ENCODE measurements around the gene AACS.
"Not testable (repeated sequence)": the region's sequence is repeated elsewhere in the genome, so short reads cannot be mapped to it uniquely, and the experiment has no call there.

Gene AACS

GRCh38 chr12:125091401-125091800 lies 26.2 kb downstream of the AACS start:
- DNase-seq (ENCODE audit: low read depth in 3 of 3, low spot score in 1 of 3): no peak

- DNase-seq (ENCODE audit: low read depth in 3 of 3, low spot score in 1 of 3): no peak
Observed at GRCh38 chr12:125092108-125092871, 27.1 kb downstream of the AACS start.

GRCh38 chr12:125092872-125093680 lies 27.8 kb downstream of the AACS start:
- DNase-seq (ENCODE audit: low read depth in 3 of 3, low spot score in 1 of 3): no peak

- no peak for DNase-seq (ENCODE audit: low read depth in 3 of 3, low spot score in 1 of 3)
Observed at GRCh38 chr12:125093681-125094330, 28.6 kb downstream of the AACS start.

- DNase-seq (ENCODE audit: low read depth in 3 of 3, low spot score in 1 of 3): no peak
Observed at GRCh38 chr12:125096894-125097293, 31.7 kb downstream of the AACS start.

GRCh38 chr12:125097427-125097826 lies 32.2 kb downstream of the AACS start:
- no peak for DNase-seq (ENCODE audit: low read depth in 3 of 3, low spot score in 1 of 3)

DNA sequence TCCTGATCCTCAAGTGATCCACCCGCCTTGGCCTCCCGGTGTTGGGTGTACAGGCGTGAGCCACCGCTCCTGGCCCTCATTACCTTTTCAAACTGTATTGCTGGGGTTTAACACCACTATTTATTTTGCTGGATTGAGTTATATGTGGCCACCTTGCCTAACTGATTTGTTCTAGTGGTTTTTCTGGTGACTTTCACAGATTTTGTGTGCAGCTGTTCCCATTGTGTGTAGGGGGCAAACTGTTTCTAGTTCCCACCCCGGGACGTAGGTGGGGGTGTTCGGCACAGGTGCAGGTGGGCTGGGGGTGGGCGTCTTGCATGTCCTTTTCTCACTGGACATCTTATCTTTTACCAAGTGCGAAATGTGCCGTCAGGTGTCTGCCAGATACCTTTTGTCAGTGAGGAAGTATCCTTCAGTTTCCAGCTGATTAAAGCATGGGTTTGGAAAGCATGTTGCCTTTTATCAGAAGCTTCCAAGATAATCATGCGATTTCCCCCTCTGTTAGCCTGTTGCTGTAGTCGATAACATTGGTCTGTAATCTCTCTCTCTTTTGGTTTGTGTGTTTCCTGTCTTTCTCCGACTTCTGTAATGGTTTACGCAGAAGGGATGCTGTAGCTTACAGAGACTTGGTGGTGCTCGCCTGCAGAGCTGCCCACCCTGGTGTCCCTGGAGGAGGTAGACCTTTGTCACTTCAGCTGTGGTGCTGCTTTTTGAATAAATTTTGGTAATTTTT lies 33.6 kb downstream of the AACS start:
- DNase-seq (ENCODE audit: low read depth in 3 of 3, low spot score in 1 of 3): no peak

DNA sequence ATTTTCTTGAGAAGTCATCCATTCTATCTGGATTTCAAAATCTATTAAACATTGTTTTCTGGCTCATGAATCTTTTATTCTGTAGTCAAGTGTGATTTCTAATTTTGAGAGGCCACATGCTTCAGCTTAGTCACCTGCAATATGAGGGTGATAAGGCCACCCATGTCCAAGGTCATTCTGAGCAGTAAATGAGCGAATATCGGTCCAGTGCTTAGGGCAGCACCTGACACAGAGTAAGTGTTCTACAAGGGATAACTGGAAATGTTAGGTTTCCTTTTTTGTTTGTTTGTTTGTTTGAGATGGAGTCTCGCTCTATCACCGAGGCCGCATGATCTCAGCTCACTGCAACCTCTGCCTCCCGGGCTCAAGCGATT lies 34.2 kb downstream of the AACS start:
- no peak for DNase-seq (ENCODE audit: low read depth in 3 of 3, low spot score in 1 of 3)

GRCh38 chr12:125100551-125101434 lies 35.6 kb downstream of the AACS start:
- no peak for DNase-seq (ENCODE audit: low read depth in 3 of 3, low spot score in 1 of 3)

DNA sequence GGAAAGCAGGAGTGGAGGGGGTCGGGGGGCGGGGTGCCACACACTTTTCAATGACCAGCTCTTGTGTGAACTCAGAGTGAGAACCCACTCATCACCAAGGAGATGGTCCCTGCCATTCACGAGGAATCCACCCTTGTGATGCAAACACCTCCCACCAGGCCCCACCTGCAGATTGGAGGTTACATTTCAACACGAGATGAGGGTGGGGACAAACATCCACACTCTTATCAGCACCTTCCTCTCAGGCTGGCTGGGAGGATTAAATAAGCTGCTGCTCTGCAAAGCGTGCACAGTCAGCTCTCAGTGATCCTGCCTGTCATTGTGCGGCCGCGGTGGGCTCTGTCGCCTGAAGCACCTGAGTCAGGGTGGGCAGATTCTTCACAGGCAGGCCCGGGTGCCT lies 39.7 kb downstream of the AACS start:
- no peak for DNase-seq (ENCODE audit: low read depth in 3 of 3, low spot score in 1 of 3)

DNA sequence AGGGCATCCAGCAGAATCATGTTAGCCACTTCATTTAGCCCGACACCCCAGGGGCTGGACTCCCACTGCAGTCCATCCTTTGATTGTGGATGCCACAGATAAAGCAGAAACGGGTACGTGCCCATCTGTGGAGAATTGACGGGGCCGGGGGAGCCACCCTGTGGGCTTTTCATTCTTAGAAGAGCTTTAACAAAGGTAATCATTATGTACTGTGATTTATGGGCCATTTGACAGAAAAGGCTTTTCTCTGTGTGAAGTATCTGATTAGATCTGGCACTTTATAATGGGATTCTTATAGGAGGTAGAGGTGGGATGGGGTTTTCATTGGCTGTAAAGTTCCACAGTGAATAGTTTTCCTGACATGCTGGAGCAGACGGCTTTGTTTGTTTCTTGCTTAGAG lies 40.4 kb downstream of the AACS start:
- no peak for DNase-seq (ENCODE audit: low read depth in 3 of 3, low spot score in 1 of 3)

- DNase-seq (ENCODE audit: low read depth in 3 of 3, low spot score in 1 of 3): no peak
Observed at GRCh38 chr12:125110641-125111360, 45.6 kb downstream of the AACS start.

DNA sequence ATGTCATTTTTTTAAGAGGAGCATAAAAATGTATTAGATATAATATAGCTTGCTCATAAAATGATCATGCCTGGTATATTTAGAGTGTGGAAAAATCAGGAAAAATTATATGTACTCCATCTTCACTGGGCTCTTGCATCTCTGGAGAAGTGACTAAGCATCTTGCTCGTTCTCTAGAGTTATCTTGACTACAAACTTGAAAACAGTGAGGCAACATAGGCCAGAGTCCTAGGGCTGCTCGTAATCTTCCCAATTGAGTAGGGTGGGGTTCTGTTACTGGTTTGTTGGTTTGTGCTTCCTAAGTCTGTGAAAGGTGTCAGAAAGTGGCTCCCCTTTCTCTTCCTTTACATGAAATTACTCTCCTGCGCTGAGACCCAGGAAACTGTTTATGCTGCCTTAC lies 46.2 kb downstream of the AACS start:
- no peak for DNase-seq (ENCODE audit: low read depth in 3 of 3, low spot score in 1 of 3)

GRCh38 chr12:125112614-125113013 lies 47.4 kb downstream of the AACS start:
- not testable (repeated sequence) for DNase-seq (ENCODE audit: low read depth in 3 of 3, low spot score in 1 of 3)

- no peak for DNase-seq (ENCODE audit: low read depth in 3 of 3, low spot score in 1 of 3)
Observed at GRCh38 chr12:125113263-125113662, 48.0 kb downstream of the AACS start.

GRCh38 chr12:125113789-125114188 lies 48.6 kb downstream of the AACS start:
- no peak for DNase-seq (ENCODE audit: low read depth in 3 of 3, low spot score in 1 of 3)

DNA sequence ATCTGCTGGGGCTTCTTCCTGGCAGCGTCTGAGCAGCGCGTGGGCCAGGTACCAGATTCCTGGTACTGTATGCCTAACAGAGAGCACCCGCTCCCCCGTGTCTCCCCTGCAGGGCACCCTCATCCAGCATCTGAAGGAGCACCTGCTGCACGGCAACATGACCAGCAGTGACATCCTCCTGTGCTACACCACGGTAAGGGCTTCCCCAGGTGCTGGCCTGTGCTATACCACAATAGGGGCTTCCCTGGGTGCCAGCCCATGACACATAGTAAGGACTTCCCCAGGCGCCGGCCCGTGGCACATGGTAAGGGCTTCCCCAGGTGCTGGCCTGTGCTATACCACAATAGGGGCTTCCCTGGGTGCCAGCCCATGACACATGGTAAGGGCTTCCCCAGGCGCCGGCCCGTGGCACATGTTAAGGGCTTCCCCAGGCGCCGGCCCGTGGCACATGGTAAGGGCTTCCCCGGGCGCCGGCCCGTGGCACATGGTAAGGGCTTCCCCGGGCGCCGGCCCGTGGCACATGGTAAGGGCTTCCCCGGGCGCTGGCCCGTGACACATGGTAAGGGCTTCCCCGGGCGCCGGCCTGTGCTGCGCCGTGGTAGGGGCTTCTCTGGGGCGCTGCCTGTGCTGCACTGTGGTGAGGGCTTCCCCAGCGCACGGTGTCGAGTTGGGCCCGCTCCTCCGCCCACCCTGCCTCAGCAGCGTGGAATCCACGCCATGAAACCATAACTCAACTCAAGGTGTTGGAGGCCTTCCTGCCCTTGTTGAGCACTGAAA lies 49.3 kb downstream of the AACS start:
- DNase-seq (ENCODE audit: low read depth in 3 of 3, low spot score in 1 of 3): no peak

DNA sequence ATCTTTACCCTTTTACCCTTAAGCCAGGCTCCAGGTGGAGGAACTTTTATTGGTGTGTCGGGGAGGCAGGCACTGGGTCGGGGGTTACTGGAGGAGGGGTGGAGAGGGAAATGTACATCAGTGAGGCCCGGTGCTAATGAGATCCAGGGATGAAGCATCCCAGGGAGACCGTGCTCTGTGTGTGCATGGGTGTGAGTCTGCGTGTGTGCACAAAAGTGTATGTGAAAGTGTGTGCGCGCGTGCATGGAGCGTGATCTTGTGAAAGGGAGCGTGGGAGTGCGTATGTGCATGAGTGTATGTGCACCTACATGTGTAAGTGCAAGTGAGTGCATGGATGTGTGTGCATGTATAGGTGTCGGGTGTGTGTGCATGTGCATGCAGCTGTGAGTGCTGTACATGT lies 55.3 kb downstream of the AACS start:
- DNase-seq (ENCODE audit: low read depth in 3 of 3, low spot score in 1 of 3): no peak

DNA sequence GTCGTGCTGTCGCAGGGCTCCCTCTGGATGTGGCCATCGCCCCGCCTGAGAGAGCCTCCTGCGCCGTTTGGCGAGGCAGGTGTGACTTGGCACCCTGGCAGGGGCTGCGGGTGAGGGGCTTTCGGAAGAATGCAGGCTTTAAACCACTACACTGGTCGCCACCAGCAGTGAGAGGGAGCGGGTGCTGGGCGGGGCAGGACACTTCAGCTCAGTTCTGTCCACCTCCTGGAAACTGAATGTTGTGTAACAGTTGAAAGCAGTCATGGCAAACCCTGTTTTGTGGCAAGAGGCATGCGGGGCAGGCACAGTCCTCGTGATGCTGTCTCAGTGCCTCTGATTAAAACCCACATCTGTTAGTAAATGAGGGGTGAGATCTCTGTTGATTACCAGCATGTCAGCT lies 55.9 kb downstream of the AACS start:
- no peak for DNase-seq (ENCODE audit: low read depth in 3 of 3, low spot score in 1 of 3)
